H1 (cell line): Measurements from ENCODE around the gene KCNK2. TPM values are rescaled to one million over a fixed set of nuclear protein-coding genes. Genes with fewer than 3 reads are reported as not detected.

Experiments
- CTCF ChIA-PET: fragments of 300-600 bp; sonication (Branson Sonifier 250); formaldehyde crosslinking; loops from one replicate; lab custom pipeline; 2021; ENCODE audit not compliant: partially characterized antibody; lab: Charles Lee
- POLR2A ChIA-PET: fragments of 300-600 bp; sonication (Branson Sonifier 250); formaldehyde crosslinking; loops from one replicate; lab custom pipeline; 2021; ENCODE audit warnings: inconsistent platforms; ENCODE audit not compliant: partially characterized antibody; lab: Charles Lee
- DNase-seq, 2 experiments: peaks; one replicate each; pipeline versions ENCODE4 v3.0.0 to v3.0.0-alpha.2; 2010 to 2022; ENCODE audit warnings: low spot score in 2 of 2, low read depth in 1 of 2, mixed read lengths in 1 of 2
- FAIRE-seq: peaks from 2 replicates; lab custom pipeline; 2011; peaks lifted over from hg19 to GRCh38; lab: Jason Lieb, UNC
- H2AFZ ChIP-seq: 2 replicates; pipeline ENCODE4 v1.8.1; 2012; ENCODE audit warnings: low read length, inconsistent platforms
- H2AK5ac ChIP-seq: 2 replicates; pipeline ENCODE4 v1.6.1; 2013; ENCODE audit warnings: low read depth, low read length
- H2BK120ac ChIP-seq: replicated peaks from 2 replicates; pipeline ENCODE3; 2013; ENCODE audit warnings: low read depth, low read length, inconsistent platforms
- H2BK12ac ChIP-seq: 2 replicates; pipeline ENCODE4 v1.6.1; 2013; ENCODE audit warnings: low read depth, low read length
- H2BK15ac ChIP-seq: 2 replicates; pipeline ENCODE4 v1.6.1; 2013; ENCODE audit warnings: low read length
- H2BK20ac ChIP-seq: 2 replicates; pipeline ENCODE4 v1.6.1; 2013; ENCODE audit warnings: low read length
- H2BK5ac ChIP-seq: 2 replicates; pipeline ENCODE4 v1.6.1; 2013; ENCODE audit warnings: low read depth, low read length
- H3K14ac ChIP-seq: 2 replicates; pipeline ENCODE4 v1.6.1; 2013; ENCODE audit warnings: inconsistent platforms; ENCODE audit not compliant: insufficient read length
- H3K18ac ChIP-seq: 2 replicates; pipeline ENCODE4 v1.6.1; 2013; ENCODE audit warnings: low read length; ENCODE audit errors: extremely low read depth
- H3K23ac ChIP-seq: 2 replicates; pipeline ENCODE4 v1.6.1; 2013; ENCODE audit warnings: inconsistent platforms; ENCODE audit not compliant: insufficient read length
- H3K23me2 ChIP-seq: 2 replicates; pipeline ENCODE4 v1.6.1; 2013; ENCODE audit warnings: low read depth, low read length
- H3K27ac ChIP-seq: 2 replicates; pipeline ENCODE4 v1.6.1; 2011; ENCODE audit warnings: low read depth, low read length, inconsistent platforms
- H3K27me3 ChIP-seq, 4 experiments: replicated peaks in 1 of 4; 1 replicate in 1 of 4; 2 replicates in 3 of 4; pipeline versions ENCODE4 v1.6.1 to v1.8.1; 2011 to 2013; ENCODE audit warnings: low read length in 3 of 4, mild to moderate bottlenecking in 3 of 4, inconsistent platforms in 2 of 4, mixed read lengths in 2 of 4, moderate library complexity in 1 of 4; ENCODE audit not compliant: control insufficient read depth in 3 of 4, insufficient read depth in 3 of 4; ENCODE audit errors: extremely low read depth in 1 of 4
- H3K36me3 ChIP-seq, 4 experiments: 2 replicates each; pipeline versions ENCODE4 v1.6.1 to v1.8.1; 2011 to 2013; ENCODE audit warnings: mild to moderate bottlenecking in 4 of 4, low read length in 3 of 4, moderate library complexity in 2 of 4, control low read depth in 1 of 4, inconsistent platforms in 1 of 4; ENCODE audit not compliant: insufficient read depth in 4 of 4, control insufficient read depth in 2 of 4
- H3K4ac ChIP-seq: replicated peaks from 2 replicates; pipeline ENCODE3; 2013; ENCODE audit warnings: low read length, low read depth, mixed read lengths, inconsistent platforms; ENCODE audit not compliant: insufficient read length
- H3K4me1 ChIP-seq, 4 experiments: replicated peaks in 1 of 4; 1 replicate in 1 of 4; 2 replicates in 3 of 4; pipeline versions ENCODE4 v1.6.1 to v1.8.1; 2011 to 2013; ENCODE audit warnings: low read length in 3 of 4, inconsistent platforms in 2 of 4, mixed read lengths in 1 of 4; ENCODE audit not compliant: insufficient read depth in 4 of 4, control insufficient read depth in 3 of 4
- H3K4me2 ChIP-seq, 2 experiments: 2 replicates each; pipeline versions ENCODE4 v1.6.1 to v1.8.1; 2011 to 2013; ENCODE audit warnings: low read depth in 2 of 2, low read length in 2 of 2, control low read depth in 1 of 2, inconsistent platforms in 1 of 2, mild to moderate bottlenecking in 1 of 2; ENCODE audit not compliant: insufficient read depth in 1 of 2
- H3K4me3 ChIP-seq, 4 experiments: fragments of 200-600, 300-600 bp in 1 of 4; sonication (generic), shearing (Covaris generic), sonication (Bioruptor Twin) in 1 of 4; 2 replicates each; pipeline versions ENCODE4 v1.5.1 to v1.8.1; 2011 to 2016; ENCODE audit warnings: low read length in 4 of 4, low read depth in 3 of 4, control low read depth in 2 of 4, inconsistent platforms in 2 of 4, mild to moderate bottlenecking in 2 of 4, mixed read lengths in 1 of 4, moderate library complexity in 1 of 4; ENCODE audit not compliant: insufficient read depth in 2 of 4; ENCODE audit errors: extremely low read depth in 1 of 4
- H3K56ac ChIP-seq: replicated peaks from 2 replicates; pipeline ENCODE3; 2013; ENCODE audit warnings: low read depth, mild to moderate bottlenecking, mixed read lengths, low read length, inconsistent platforms; ENCODE audit not compliant: insufficient read length
- H3K79me1 ChIP-seq: 2 replicates; pipeline ENCODE4 v1.6.1; 2013; ENCODE audit warnings: low read depth, low read length, control low read depth
- H3K79me2 ChIP-seq, 2 experiments: 2 replicates each; pipeline versions ENCODE4 v1.6.1 to v1.8.1; 2012 to 2013; ENCODE audit warnings: low read length in 2 of 2, mild to moderate bottlenecking in 2 of 2, inconsistent platforms in 1 of 2; ENCODE audit not compliant: insufficient read depth in 2 of 2, control insufficient read depth in 1 of 2
- H3K9ac ChIP-seq, 4 experiments: replicated peaks in 1 of 4; 1 replicate in 1 of 4; 2 replicates in 3 of 4; pipeline versions ENCODE4 v1.6.1 to v1.8.1; 2011 to 2013; ENCODE audit warnings: low read depth in 3 of 4, low read length in 3 of 4, control low read depth in 2 of 4, mild to moderate bottlenecking in 2 of 4, moderate library complexity in 2 of 4, inconsistent platforms in 1 of 4; ENCODE audit errors: extremely low read depth in 1 of 4
- H3K9me3 ChIP-seq, 2 experiments: 2 replicates each; pipeline versions ENCODE4 v1.6.1 to v1.8.1; 2012 to 2013; ENCODE audit warnings: mild to moderate bottlenecking in 2 of 2, moderate library complexity in 2 of 2, control low read depth in 1 of 2, inconsistent platforms in 1 of 2, low read depth in 1 of 2, low read length in 1 of 2, mixed read lengths in 1 of 2; ENCODE audit not compliant: insufficient read depth in 2 of 2
- H4K20me1 ChIP-seq, 2 experiments: replicated peaks in 1 of 2; 2 replicates each; pipeline versions ENCODE3 to v1.8.1; 2011 to 2013; ENCODE audit warnings: inconsistent platforms in 2 of 2, low read length in 2 of 2, mild to moderate bottlenecking in 1 of 2; ENCODE audit not compliant: insufficient read depth in 2 of 2, control insufficient read depth in 1 of 2
- H4K5ac ChIP-seq: 2 replicates; pipeline ENCODE4 v1.6.1; 2013; ENCODE audit warnings: low read length, low read depth, mixed read lengths, inconsistent platforms; ENCODE audit not compliant: insufficient read length
- H4K8ac ChIP-seq: 2 replicates; pipeline ENCODE4 v1.8.0; 2013; ENCODE audit warnings: mild to moderate bottlenecking, moderate library complexity, low read length, inconsistent platforms; ENCODE audit not compliant: insufficient read depth; ENCODE audit errors: extremely low read depth
- H4K91ac ChIP-seq: replicated peaks from 2 replicates; pipeline ENCODE3; 2013; ENCODE audit warnings: low read length, mixed read lengths, inconsistent platforms; ENCODE audit not compliant: insufficient read length
- SP2 ChIP-seq: IDR thresholded peaks from 2 replicates; pipeline ENCODE4 v1.6.1; 2012; ENCODE audit warnings: mild to moderate bottlenecking, low read length, inconsistent platforms
- WGBS, 2 experiments: shearing (Covaris generic) in 1 of 2; methylation state at CpG; one replicate each; pipeline versions ENCODE4 v1.1.6 to v1.1.7; 2013 to 2015; ENCODE audit warnings: low lambda C conversion rate in 2 of 2, mixed read lengths in 2 of 2, inconsistent platforms in 1 of 2, low coverage in 1 of 2, missing lambda C conversion rate in 1 of 2; ENCODE audit not compliant: insufficient replicate concordance in 2 of 2, insufficient coverage in 1 of 2, insufficient read length in 1 of 2; ENCODE audit errors: extremely low coverage in 1 of 2, missing lambda C conversion rate in 1 of 2; 5-methylcytosine and 5-hydroxymethylcytosine counted together
- polyA plus RNA-seq, 7 experiments: library from polyadenylated mRNA; depleted of rRNA in 3 of 7; stranded (reverse) in 5 of 7; unstranded in 2 of 7; fragments of >200 nt in 5 of 7; fragments of 200-250 nt in 2 of 7; gene quantifications; 1 replicate in 5 of 7; 2 replicates in 1 of 7; 4 replicates in 1 of 7; pipeline versions ENCODE4 v1.2.1 to v1.2.3, GENCODE V29; 2011 to 2013; ENCODE audit warnings: missing spikeins in 2 of 7, mixed read lengths in 2 of 7
- total RNA-seq: library from RNA; stranded (reverse); fragmentation: NEBNext Ultra II Directional; extraction: Animal tissue kit (Norgen Biotek cat#: 25700); gene quantifications from 2 replicates; pipeline ENCODE4 v1.2.1, GENCODE V29; 2021

The KCNK2 gene
- total and polyA plus RNA-seq, 2 of the 8 experiments (the other 6 are each of a cell fraction or from before 2014, with no cell fraction given), result 0.59 to 1.2 TPM

GRCh38 chr1:215273838-215274516 lies 191.4 kb downstream of the KCNK2 start:
- TF ChIP-seq SP2, result no peak
- WGBS, 2 experiments, result 88% methylated on average over 5 of the region's 5 CpGs; no CpG with 5 or more reads in 1 of the 2 experiments
- Histone ChIP-seq H2BK120ac (no peak overlapping the region), H3K27me3 (no peaks in the 10 kb centered on the region), H3K27ac (no peak overlapping the region), H4K20me1 (no peaks in the 10 kb centered on the region), H3K23ac (no peak overlapping the region), H2AFZ (no peak overlapping the region), H2BK20ac (no peak overlapping the region), H4K8ac (no peak overlapping the region), H3K79me2 (no peaks in the 10 kb centered on the region), H3K4me3 (no peak overlapping the region), H3K4me1 (peaks cover 0 to 3% (median under 1%) of the 10 kb centered on the region in 4 experiments; a peak in 2 of 7 replicates), H3K4ac (no peak overlapping the region), H3K9ac (no peak overlapping the region), H3K79me1 (no peaks in the 10 kb centered on the region), H2BK12ac (no peak overlapping the region), H3K36me3 (no peaks in the 10 kb centered on the region), H2BK15ac (no peak overlapping the region), H3K9me3 (no peaks in the 10 kb centered on the region), H3K14ac (no peak overlapping the region), H4K5ac (no peak overlapping the region), H4K91ac (no peak overlapping the region), H3K18ac (no peak overlapping the region), H2BK5ac (no peak overlapping the region), H2AK5ac (no peak overlapping the region), H3K56ac (no peak overlapping the region), H3K4me2 (no peak overlapping the region), H3K23me2 (no peaks in the 10 kb centered on the region; the same call in 1 of the 2 replicates)
- no peak for FAIRE-seq
- CTCF ChIA-PET, result no interaction called here
- POLR2A ChIA-PET, result no interaction called here
- no peak for DNase-seq
